ENCODE data around the gene XYLT1.

DNA sequence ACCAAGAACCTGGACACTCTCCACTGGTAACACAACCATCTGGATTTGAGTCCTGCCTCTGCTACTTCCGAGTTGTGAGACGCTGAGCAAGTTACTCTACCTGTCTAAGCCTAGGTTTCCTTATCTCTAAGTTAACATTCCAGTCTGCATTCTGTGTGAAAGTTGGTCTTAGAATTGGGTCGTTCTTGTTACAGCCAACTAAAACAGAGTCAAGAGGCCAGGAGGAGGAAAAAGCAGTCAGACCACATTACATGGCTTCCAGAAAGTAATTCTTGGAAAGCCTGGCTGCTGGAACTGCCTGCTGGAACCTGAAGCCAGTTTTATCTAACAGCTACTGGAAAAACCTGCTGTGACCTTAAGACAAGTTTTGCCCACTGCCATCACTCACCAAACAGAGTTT, 38.4 kb upstream of the XYLT1 start:
- TF ChIP-seq, protein P1, sequence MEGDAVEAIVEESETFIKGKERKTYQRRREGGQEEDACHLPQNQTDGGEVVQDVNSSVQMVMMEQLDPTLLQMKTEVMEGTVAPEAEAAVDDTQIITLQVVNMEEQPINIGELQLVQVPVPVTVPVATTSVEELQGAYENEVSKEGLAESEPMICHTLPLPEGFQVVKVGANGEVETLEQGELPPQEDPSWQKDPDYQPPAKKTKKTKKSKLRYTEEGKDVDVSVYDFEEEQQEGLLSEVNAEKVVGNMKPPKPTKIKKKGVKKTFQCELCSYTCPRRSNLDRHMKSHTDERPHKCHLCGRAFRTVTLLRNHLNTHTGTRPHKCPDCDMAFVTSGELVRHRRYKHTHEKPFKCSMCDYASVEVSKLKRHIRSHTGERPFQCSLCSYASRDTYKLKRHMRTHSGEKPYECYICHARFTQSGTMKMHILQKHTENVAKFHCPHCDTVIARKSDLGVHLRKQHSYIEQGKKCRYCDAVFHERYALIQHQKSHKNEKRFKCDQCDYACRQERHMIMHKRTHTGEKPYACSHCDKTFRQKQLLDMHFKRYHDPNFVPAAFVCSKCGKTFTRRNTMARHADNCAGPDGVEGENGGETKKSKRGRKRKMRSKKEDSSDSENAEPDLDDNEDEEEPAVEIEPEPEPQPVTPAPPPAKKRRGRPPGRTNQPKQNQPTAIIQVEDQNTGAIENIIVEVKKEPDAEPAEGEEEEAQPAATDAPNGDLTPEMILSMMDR (conservative IDR thresholded peaks at IDR 0.05; ENCODE audit: low read depth, low read length) = no peak
- TF ChIP-seq EZH2 (IDR thresholded peaks at IDR 0.05; ENCODE audit: low read length, unreplicated experiment) = no peak
